H1 (cell line): ENCODE results near the gene ITGAE. TPM values are rescaled to one million over a fixed set of nuclear protein-coding genes. Genes with fewer than 3 reads are reported as not detected.

Experiments used
- CTCF ChIA-PET: fragments of 300-600 bp; sonication (Branson Sonifier 250); formaldehyde crosslinking; loops from one replicate; lab custom pipeline; 2021; ENCODE audit not compliant: partially characterized antibody; lab: Charles Lee
- POLR2A ChIA-PET: fragments of 300-600 bp; sonication (Branson Sonifier 250); formaldehyde crosslinking; loops from one replicate; lab custom pipeline; 2021; ENCODE audit warnings: inconsistent platforms; ENCODE audit not compliant: partially characterized antibody; lab: Charles Lee
- DNase-seq, 2 experiments: peaks; one replicate each; pipeline versions ENCODE4 v3.0.0 to v3.0.0-alpha.2; 2010 to 2022; ENCODE audit warnings: low spot score in 2 of 2, low read depth in 1 of 2, mixed read lengths in 1 of 2
- FAIRE-seq: peaks from 2 replicates; lab custom pipeline; 2011; peaks lifted over from hg19 to GRCh38; lab: Jason Lieb, UNC
- H2AFZ ChIP-seq: 2 replicates; pipeline ENCODE4 v1.8.1; 2012; ENCODE audit warnings: low read length, inconsistent platforms
- H2AK5ac ChIP-seq: 2 replicates; pipeline ENCODE4 v1.6.1; 2013; ENCODE audit warnings: low read depth, low read length
- H2BK120ac ChIP-seq: replicated peaks from 2 replicates; pipeline ENCODE3; 2013; ENCODE audit warnings: low read depth, low read length, inconsistent platforms
- H2BK12ac ChIP-seq: 2 replicates; pipeline ENCODE4 v1.6.1; 2013; ENCODE audit warnings: low read depth, low read length
- H2BK15ac ChIP-seq: 2 replicates; pipeline ENCODE4 v1.6.1; 2013; ENCODE audit warnings: low read length
- H2BK20ac ChIP-seq: 2 replicates; pipeline ENCODE4 v1.6.1; 2013; ENCODE audit warnings: low read length
- H2BK5ac ChIP-seq: 2 replicates; pipeline ENCODE4 v1.6.1; 2013; ENCODE audit warnings: low read depth, low read length
- H3K14ac ChIP-seq: 2 replicates; pipeline ENCODE4 v1.6.1; 2013; ENCODE audit warnings: inconsistent platforms; ENCODE audit not compliant: insufficient read length
- H3K18ac ChIP-seq: 2 replicates; pipeline ENCODE4 v1.6.1; 2013; ENCODE audit warnings: low read length; ENCODE audit errors: extremely low read depth
- H3K23ac ChIP-seq: 2 replicates; pipeline ENCODE4 v1.6.1; 2013; ENCODE audit warnings: inconsistent platforms; ENCODE audit not compliant: insufficient read length
- H3K23me2 ChIP-seq: 2 replicates; pipeline ENCODE4 v1.6.1; 2013; ENCODE audit warnings: low read depth, low read length
- H3K27ac ChIP-seq: 2 replicates; pipeline ENCODE4 v1.6.1; 2011; ENCODE audit warnings: low read depth, low read length, inconsistent platforms
- H3K27me3 ChIP-seq, 4 experiments: replicated peaks in 1 of 4; 1 replicate in 1 of 4; 2 replicates in 3 of 4; pipeline versions ENCODE4 v1.6.1 to v1.8.1; 2011 to 2013; ENCODE audit warnings: low read length in 3 of 4, mild to moderate bottlenecking in 3 of 4, inconsistent platforms in 2 of 4, mixed read lengths in 2 of 4, moderate library complexity in 1 of 4; ENCODE audit not compliant: control insufficient read depth in 3 of 4, insufficient read depth in 3 of 4; ENCODE audit errors: extremely low read depth in 1 of 4
- H3K36me3 ChIP-seq, 4 experiments: 2 replicates each; pipeline versions ENCODE4 v1.6.1 to v1.8.1; 2011 to 2013; ENCODE audit warnings: mild to moderate bottlenecking in 4 of 4, low read length in 3 of 4, moderate library complexity in 2 of 4, control low read depth in 1 of 4, inconsistent platforms in 1 of 4; ENCODE audit not compliant: insufficient read depth in 4 of 4, control insufficient read depth in 2 of 4
- H3K4ac ChIP-seq: replicated peaks from 2 replicates; pipeline ENCODE3; 2013; ENCODE audit warnings: low read length, low read depth, mixed read lengths, inconsistent platforms; ENCODE audit not compliant: insufficient read length
- H3K4me1 ChIP-seq, 4 experiments: replicated peaks in 1 of 4; 1 replicate in 1 of 4; 2 replicates in 3 of 4; pipeline versions ENCODE4 v1.6.1 to v1.8.1; 2011 to 2013; ENCODE audit warnings: low read length in 3 of 4, inconsistent platforms in 2 of 4, mixed read lengths in 1 of 4; ENCODE audit not compliant: insufficient read depth in 4 of 4, control insufficient read depth in 3 of 4
- H3K4me2 ChIP-seq, 2 experiments: 2 replicates each; pipeline versions ENCODE4 v1.6.1 to v1.8.1; 2011 to 2013; ENCODE audit warnings: low read depth in 2 of 2, low read length in 2 of 2, control low read depth in 1 of 2, inconsistent platforms in 1 of 2, mild to moderate bottlenecking in 1 of 2; ENCODE audit not compliant: insufficient read depth in 1 of 2
- H3K4me3 ChIP-seq, 4 experiments: fragments of 200-600, 300-600 bp in 1 of 4; sonication (generic), shearing (Covaris generic), sonication (Bioruptor Twin) in 1 of 4; 2 replicates each; pipeline versions ENCODE4 v1.5.1 to v1.8.1; 2011 to 2016; ENCODE audit warnings: low read length in 4 of 4, low read depth in 3 of 4, control low read depth in 2 of 4, inconsistent platforms in 2 of 4, mild to moderate bottlenecking in 2 of 4, mixed read lengths in 1 of 4, moderate library complexity in 1 of 4; ENCODE audit not compliant: insufficient read depth in 2 of 4; ENCODE audit errors: extremely low read depth in 1 of 4
- H3K56ac ChIP-seq: replicated peaks from 2 replicates; pipeline ENCODE3; 2013; ENCODE audit warnings: low read depth, mild to moderate bottlenecking, mixed read lengths, low read length, inconsistent platforms; ENCODE audit not compliant: insufficient read length
- H3K79me1 ChIP-seq: 2 replicates; pipeline ENCODE4 v1.6.1; 2013; ENCODE audit warnings: low read depth, low read length, control low read depth
- H3K79me2 ChIP-seq, 2 experiments: 2 replicates each; pipeline versions ENCODE4 v1.6.1 to v1.8.1; 2012 to 2013; ENCODE audit warnings: low read length in 2 of 2, mild to moderate bottlenecking in 2 of 2, inconsistent platforms in 1 of 2; ENCODE audit not compliant: insufficient read depth in 2 of 2, control insufficient read depth in 1 of 2
- H3K9ac ChIP-seq, 4 experiments: replicated peaks in 1 of 4; 1 replicate in 1 of 4; 2 replicates in 3 of 4; pipeline versions ENCODE4 v1.6.1 to v1.8.1; 2011 to 2013; ENCODE audit warnings: low read depth in 3 of 4, low read length in 3 of 4, control low read depth in 2 of 4, mild to moderate bottlenecking in 2 of 4, moderate library complexity in 2 of 4, inconsistent platforms in 1 of 4; ENCODE audit errors: extremely low read depth in 1 of 4
- H3K9me3 ChIP-seq, 2 experiments: 2 replicates each; pipeline versions ENCODE4 v1.6.1 to v1.8.1; 2012 to 2013; ENCODE audit warnings: mild to moderate bottlenecking in 2 of 2, moderate library complexity in 2 of 2, control low read depth in 1 of 2, inconsistent platforms in 1 of 2, low read depth in 1 of 2, low read length in 1 of 2, mixed read lengths in 1 of 2; ENCODE audit not compliant: insufficient read depth in 2 of 2
- H4K20me1 ChIP-seq, 2 experiments: replicated peaks in 1 of 2; 2 replicates each; pipeline versions ENCODE3 to v1.8.1; 2011 to 2013; ENCODE audit warnings: inconsistent platforms in 2 of 2, low read length in 2 of 2, mild to moderate bottlenecking in 1 of 2; ENCODE audit not compliant: insufficient read depth in 2 of 2, control insufficient read depth in 1 of 2
- H4K5ac ChIP-seq: 2 replicates; pipeline ENCODE4 v1.6.1; 2013; ENCODE audit warnings: low read length, low read depth, mixed read lengths, inconsistent platforms; ENCODE audit not compliant: insufficient read length
- H4K8ac ChIP-seq: 2 replicates; pipeline ENCODE4 v1.8.0; 2013; ENCODE audit warnings: mild to moderate bottlenecking, moderate library complexity, low read length, inconsistent platforms; ENCODE audit not compliant: insufficient read depth; ENCODE audit errors: extremely low read depth
- H4K91ac ChIP-seq: replicated peaks from 2 replicates; pipeline ENCODE3; 2013; ENCODE audit warnings: low read length, mixed read lengths, inconsistent platforms; ENCODE audit not compliant: insufficient read length
- ASH2L ChIP-seq: fragments of 200-600, 300-600 bp; sonication (generic); IDR thresholded peaks from one replicate; pipeline ENCODE4 v1.7.1; 2017; ENCODE audit warnings: low read length
- BACH1 ChIP-seq: IDR thresholded peaks from 2 replicates; pipeline ENCODE4 v1.6.1; 2012; ENCODE audit warnings: low read length, improper control_type of control experiment
- CEBPB ChIP-seq: IDR thresholded peaks from 2 replicates; pipeline ENCODE4 v1.6.1; 2012; ENCODE audit warnings: low read depth, low read length
- FOSL1 ChIP-seq: IDR thresholded peaks from 2 replicates; pipeline ENCODE4 v1.6.1; 2011; ENCODE audit warnings: mild to moderate bottlenecking, low read depth, low read length, moderate library complexity; ENCODE audit not compliant: insufficient read depth
- HDAC6 ChIP-seq: IDR thresholded peaks from one replicate; pipeline ENCODE4 v1.7.1; 2012; ENCODE audit warnings: low read depth, mild to moderate bottlenecking, inconsistent platforms, low read length, moderate library complexity
- JUN ChIP-seq: IDR thresholded peaks from 2 replicates; pipeline ENCODE4 v1.6.1; 2011; ENCODE audit warnings: low read depth, mild to moderate bottlenecking, improper control_type of control experiment, low read length
- KDM1A ChIP-seq: fragments of 200-600, 300-600 bp; sonication (generic); IDR thresholded peaks from 2 replicates; pipeline ENCODE4 v1.7.1; 2016; ENCODE audit warnings: mild to moderate bottlenecking, low read length, borderline replicate concordance
- NANOG ChIP-seq: IDR thresholded peaks from 2 replicates; pipeline ENCODE4 v1.6.1; 2011; ENCODE audit warnings: low read length, low read depth, mild to moderate bottlenecking, inconsistent platforms; ENCODE audit not compliant: insufficient read depth, poor library complexity, severe bottlenecking
- POLR2A ChIP-seq, 2 experiments: IDR thresholded peaks; 1 replicate in 1 of 2; 2 replicates in 1 of 2; pipeline ENCODE4 v1.6.1; 2011; ENCODE audit warnings: low read depth in 2 of 2, low read length in 2 of 2, mild to moderate bottlenecking in 2 of 2; ENCODE audit errors: control extremely low read depth in 1 of 2
- RAD21 ChIP-seq, 2 experiments: IDR thresholded peaks in 1 of 2; conservative IDR thresholded peaks in 1 of 2; 2 replicates each; pipeline ENCODE4 v1.6.1; 2011; ENCODE audit warnings: low read depth in 2 of 2, low read length in 2 of 2, improper control_type of control experiment in 1 of 2, inconsistent platforms in 1 of 2, mild to moderate bottlenecking in 1 of 2, moderate library complexity in 1 of 2
- SRF ChIP-seq: IDR thresholded peaks from 2 replicates; pipeline ENCODE4 v1.6.1; 2011; ENCODE audit warnings: mild to moderate bottlenecking, low read depth, low read length, moderate library complexity
- ZNF274 ChIP-seq: IDR thresholded peaks from 2 replicates; pipeline ENCODE4 v1.7.0; 2012; ENCODE audit warnings: low read length, borderline replicate concordance; ENCODE audit errors: extremely low read depth
- WGBS, 2 experiments: shearing (Covaris generic) in 1 of 2; methylation state at CpG; one replicate each; pipeline versions ENCODE4 v1.1.6 to v1.1.7; 2013 to 2015; ENCODE audit warnings: low lambda C conversion rate in 2 of 2, mixed read lengths in 2 of 2, inconsistent platforms in 1 of 2, low coverage in 1 of 2, missing lambda C conversion rate in 1 of 2; ENCODE audit not compliant: insufficient replicate concordance in 2 of 2, insufficient coverage in 1 of 2, insufficient read length in 1 of 2; ENCODE audit errors: extremely low coverage in 1 of 2, missing lambda C conversion rate in 1 of 2; 5-methylcytosine and 5-hydroxymethylcytosine counted together
- polyA plus RNA-seq, 7 experiments: library from polyadenylated mRNA; depleted of rRNA in 3 of 7; stranded (reverse) in 5 of 7; unstranded in 2 of 7; fragments of >200 nt in 5 of 7; fragments of 200-250 nt in 2 of 7; gene quantifications; 1 replicate in 5 of 7; 2 replicates in 1 of 7; 4 replicates in 1 of 7; pipeline versions ENCODE4 v1.2.1 to v1.2.3, GENCODE V29; 2011 to 2013; ENCODE audit warnings: missing spikeins in 2 of 7, mixed read lengths in 2 of 7
- total RNA-seq: library from RNA; stranded (reverse); fragmentation: NEBNext Ultra II Directional; extraction: Animal tissue kit (Norgen Biotek cat#: 25700); gene quantifications from 2 replicates; pipeline ENCODE4 v1.2.1, GENCODE V29; 2021

ITGAE gene
- total and polyA plus RNA-seq, 2 of the 8 experiments (the other 6 are each of a cell fraction or from before 2014, with no cell fraction given) = 23.2 to 43.1 TPM

- CTCF ChIA-PET = interaction anchor here (1.0 to 1.8 kb wide), 2 partner anchors 75 to 78 kb away, joined by 5 to 7 read pairs; no protein-coding TSS in a partner anchor
- Histone ChIP-seq H3K56ac (no peak overlapping the region), H2BK120ac (no peak overlapping the region), H2AK5ac (no peak overlapping the region), H3K4me1 (no peaks in the 10 kb centered on the region), H4K8ac (no peak overlapping the region), H4K5ac (no peak overlapping the region), H3K18ac (no peak overlapping the region), H3K4me3 (no peak overlapping the region), H2AFZ (no peak overlapping the region), H3K4me2 (no peak overlapping the region), H3K9me3 (no peaks in the 10 kb centered on the region), H2BK5ac (no peak overlapping the region), H3K23ac (no peak overlapping the region), H3K9ac (no peak overlapping the region), H3K23me2 (no peaks in the 10 kb centered on the region; the same call in 1 of the 2 replicates), H4K91ac (no peak overlapping the region), H3K4ac (no peak overlapping the region), H3K79me2 (no peaks in the 10 kb centered on the region), H3K79me1 (no peaks in the 10 kb centered on the region), H2BK20ac (no peak overlapping the region), H3K27ac (no peak overlapping the region), H2BK12ac (no peak overlapping the region), H4K20me1 (peaks cover 2 to 6% of the 10 kb centered on the region in 2 experiments), H3K27me3 (no peaks in the 10 kb centered on the region), H3K14ac (no peak overlapping the region), H2BK15ac (no peak overlapping the region), H3K36me3 (peaks cover 32 to 88% (median 66%) of the 10 kb centered on the region in 4 experiments)
- no peak for DNase-seq
- no peak for FAIRE-seq
- 91% methylated on average over 6 of the region's 6 CpGs; no CpG with 5 or more reads in 1 of the 2 experiments for WGBS, 2 experiments
- POLR2A ChIA-PET = interaction anchor here (1.0 kb wide), 1 partner anchor 11 kb away, joined by 3 read pairs; no protein-coding TSS in a partner anchor
- TF ChIP-seq NANOG (no peak), HDAC6 (no peak), ASH2L (no peak), JUN (no peak), CEBPB (no peak), POLR2A (IDR thresholded peaks at IDR 0.05; ENCODE audit: control extremely low read depth in 1 of 2, low read depth in 2 of 2, low read length in 2 of 2) (no peak), FOSL1 (no peak), SRF (no peak), ZNF274 (no peak), KDM1A (no peak), RAD21 (IDR thresholded peaks at IDR 0.05 in 1 of 2, conservative IDR thresholded peaks at IDR 0.05 in 1 of 2; ENCODE audit: low read depth in 2 of 2, low read length in 2 of 2) (no peak), BACH1 (no peak)
Observed at GRCh38 chr17:3815122-3815521, 14.1 kb upstream of the ITGAE start.
